Measurements from ENCODE around the gene ITGA5.

ITGA5 gene

GRCh38 chr12:54349679-54350078 lies 69.4 kb downstream of the ITGA5 start:
- TF ChIP-seq POLR2AphosphoS5 (IDR thresholded peaks at IDR 0.05; ENCODE audit: low read depth, low read length) (no peak), SIN3A (IDR thresholded peaks at IDR 0.05; ENCODE audit: borderline replicate concordance, insufficient read depth, low read length) (no peak), TAF1 (IDR thresholded peaks at IDR 0.05; ENCODE audit: borderline replicate concordance, insufficient read depth, low read length) (no peak), REST (IDR thresholded peaks at IDR 0.05; ENCODE audit: insufficient read depth in 1 of 2, low read depth in 2 of 2, low read length in 2 of 2) (no peak), FOXP2 (optimal IDR thresholded peaks at IDR 0.05; ENCODE audit: borderline replicate concordance, extremely low read depth, extremely low read length, insufficient read depth) (no peak)

- TF ChIP-seq POLR2AphosphoS5 (IDR thresholded peaks at IDR 0.05; ENCODE audit: low read depth, low read length): no peak
- no peak for TF ChIP-seq REST (IDR thresholded peaks at IDR 0.05; ENCODE audit: insufficient read depth in 1 of 2, low read depth in 2 of 2, low read length in 2 of 2)
- no peak for TF ChIP-seq TAF1 (IDR thresholded peaks at IDR 0.05; ENCODE audit: borderline replicate concordance, insufficient read depth, low read length)
- no peak for TF ChIP-seq SIN3A (IDR thresholded peaks at IDR 0.05; ENCODE audit: borderline replicate concordance, insufficient read depth, low read length)
- TF ChIP-seq FOXP2 (optimal IDR thresholded peaks at IDR 0.05; ENCODE audit: borderline replicate concordance, extremely low read depth, extremely low read length, insufficient read depth): no peak
Measured at GRCh38 chr12:54349036-54349435, 70.0 kb downstream of the ITGA5 start.

Data from PFSK-1 (cell line).